Measurements from ENCODE around the gene LSG1.

The LSG1 gene

GRCh38 chr3:194671900-194672808 is at the start of gene LSG1:
LSG1 (minus strand) TSS chr3:194672191; CDS start chr3:194672162, 29 bp downstream.
- H3K36me3 Mint-ChIP-seq, result peaks cover 25% of the 10 kb centered on the region
- peak; percentile 95 for ATAC-seq
- peak within 1 kb of the TSS; percentile 99 for H3K27ac Mint-ChIP-seq
- H3K9me3 Mint-ChIP-seq, result no peaks in the 10 kb centered on the region
- no peaks in the 10 kb centered on the region for H3K27me3 Mint-ChIP-seq
- H3K4me1 Mint-ChIP-seq, result peaks cover 36% of the 10 kb centered on the region
- peak within 1 kb of the TSS; percentile 100 for H3K4me3 Mint-ChIP-seq

- H3K4me1 Mint-ChIP-seq, result peaks cover 10% of the 10 kb centered on the region
- no peak overlapping the region for H3K27ac Mint-ChIP-seq
- no peaks in the 10 kb centered on the region for H3K36me3 Mint-ChIP-seq
- H3K27me3 Mint-ChIP-seq, result no peaks in the 10 kb centered on the region
- no peaks in the 10 kb centered on the region for H3K9me3 Mint-ChIP-seq
- H3K4me3 Mint-ChIP-seq, result no peak overlapping the region
- no peak for ATAC-seq
These were observed 48.1 kb upstream of the LSG1 start for GRCh38 chr3:194720048-194720447.

GRCh38 chr3:194718079-194718478 is 46.1 kb upstream of the LSG1 start:
- Mint-ChIP-seq H3K4me3 (no peak overlapping the region), H3K27ac (no peak overlapping the region), H3K27me3 (no peaks in the 10 kb centered on the region), H3K4me1 (peaks cover 7% of the 10 kb centered on the region), H3K36me3 (no peaks in the 10 kb centered on the region), H3K9me3 (no peaks in the 10 kb centered on the region)
- ATAC-seq, result no peak

- H3K27me3 Mint-ChIP-seq, result no peaks in the 10 kb centered on the region
- no peaks in the 10 kb centered on the region for H3K36me3 Mint-ChIP-seq
- peaks cover 5% of the 10 kb centered on the region for H3K4me1 Mint-ChIP-seq
- ATAC-seq, result no peak
- no peak overlapping the region for H3K4me3 Mint-ChIP-seq
- H3K9me3 Mint-ChIP-seq, result no peaks in the 10 kb centered on the region
- H3K27ac Mint-ChIP-seq, result no peak overlapping the region
These were observed 43.2 kb upstream of the LSG1 start for GRCh38 chr3:194715022-194715800.

- Mint-ChIP-seq H3K4me1 (peaks cover 5% of the 10 kb centered on the region), H3K27me3 (no peaks in the 10 kb centered on the region), H3K27ac (no peak overlapping the region), H3K36me3 (no peaks in the 10 kb centered on the region), H3K9me3 (no peaks in the 10 kb centered on the region), H3K4me3 (no peak overlapping the region)
- ATAC-seq, result no peak
These were observed 42.6 kb upstream of the LSG1 start for GRCh38 chr3:194714564-194714963.

GRCh38 chr3:194714137-194714455 is 42.1 kb upstream of the LSG1 start:
- H3K27me3 Mint-ChIP-seq, result no peaks in the 10 kb centered on the region
- H3K4me3 Mint-ChIP-seq, result no peak overlapping the region
- no peaks in the 10 kb centered on the region for H3K9me3 Mint-ChIP-seq
- no peaks in the 10 kb centered on the region for H3K36me3 Mint-ChIP-seq
- no peak for ATAC-seq
- peaks cover 5% of the 10 kb centered on the region for H3K4me1 Mint-ChIP-seq
- H3K27ac Mint-ChIP-seq, result no peak overlapping the region

GRCh38 chr3:194713299-194714136 is 41.5 kb upstream of the LSG1 start:
- no peak for ATAC-seq
- Mint-ChIP-seq H3K4me1 (peaks cover 5% of the 10 kb centered on the region), H3K36me3 (no peaks in the 10 kb centered on the region), H3K9me3 (peaks cover under 1% of the 10 kb centered on the region), H3K27me3 (no peaks in the 10 kb centered on the region), H3K27ac (no peak overlapping the region), H3K4me3 (no peak overlapping the region)

- peaks cover 5% of the 10 kb centered on the region for H3K9me3 Mint-ChIP-seq
- no peaks in the 10 kb centered on the region for H3K27me3 Mint-ChIP-seq
- H3K4me3 Mint-ChIP-seq, result no peak overlapping the region
- no peaks in the 10 kb centered on the region for H3K36me3 Mint-ChIP-seq
- H3K27ac Mint-ChIP-seq, result no peak overlapping the region
- no peaks in the 10 kb centered on the region for H3K4me1 Mint-ChIP-seq
- no peak for ATAC-seq
These were observed 39.9 kb upstream of the LSG1 start for GRCh38 chr3:194711913-194712312.

GRCh38 chr3:194711286-194711685 is 39.3 kb upstream of the LSG1 start:
- H3K27me3 Mint-ChIP-seq, result no peaks in the 10 kb centered on the region
- no peaks in the 10 kb centered on the region for H3K36me3 Mint-ChIP-seq
- no peak overlapping the region for H3K4me3 Mint-ChIP-seq
- no peak overlapping the region for H3K27ac Mint-ChIP-seq
- no peak for ATAC-seq
- peaks cover 5% of the 10 kb centered on the region for H3K9me3 Mint-ChIP-seq
- no peaks in the 10 kb centered on the region for H3K4me1 Mint-ChIP-seq

- no peaks in the 10 kb centered on the region for H3K36me3 Mint-ChIP-seq
- H3K4me1 Mint-ChIP-seq, result no peaks in the 10 kb centered on the region
- H3K9me3 Mint-ChIP-seq, result peaks cover 5% of the 10 kb centered on the region
- ATAC-seq, result no peak
- H3K27ac Mint-ChIP-seq, result no peak overlapping the region
- no peaks in the 10 kb centered on the region for H3K27me3 Mint-ChIP-seq
- no peak overlapping the region for H3K4me3 Mint-ChIP-seq
These were observed 35.2 kb upstream of the LSG1 start for GRCh38 chr3:194707147-194707540.

- Mint-ChIP-seq H3K36me3 (no peaks in the 10 kb centered on the region), H3K27me3 (no peaks in the 10 kb centered on the region)
These were observed 33.8 kb upstream of the LSG1 start for GRCh38 chr3:194705761-194706160.

GRCh38 chr3:194705227-194705626 is 33.2 kb upstream of the LSG1 start:
- ATAC-seq, result no peak
- H3K4me3 Mint-ChIP-seq, result no peak overlapping the region

More at GRCh38 chr3:194705761-194706160, 33.8 kb upstream of the LSG1 start:
- H3K4me1 Mint-ChIP-seq, result no peaks in the 10 kb centered on the region
- H3K4me3 Mint-ChIP-seq, result no peak overlapping the region
- ATAC-seq, result no peak
- H3K27ac Mint-ChIP-seq, result no peak overlapping the region
- H3K9me3 Mint-ChIP-seq, result peaks cover 5% of the 10 kb centered on the region

GRCh38 chr3:194702545-194702944 is 30.6 kb upstream of the LSG1 start:
- Mint-ChIP-seq H3K27ac (no peak overlapping the region), H3K9me3 (peaks cover 3% of the 10 kb centered on the region), H3K27me3 (no peaks in the 10 kb centered on the region), H3K4me3 (no peak overlapping the region), H3K4me1 (no peaks in the 10 kb centered on the region), H3K36me3 (no peaks in the 10 kb centered on the region)
- no peak for ATAC-seq

More at GRCh38 chr3:194705227-194705626, 33.2 kb upstream of the LSG1 start:
- Mint-ChIP-seq H3K4me1 (no peaks in the 10 kb centered on the region), H3K27ac (no peak overlapping the region), H3K27me3 (no peaks in the 10 kb centered on the region), H3K36me3 (no peaks in the 10 kb centered on the region), H3K9me3 (peaks cover 5% of the 10 kb centered on the region)

- Mint-ChIP-seq H3K27ac (peak overlapping the region; percentile 48), H3K36me3 (no peaks in the 10 kb centered on the region), H3K27me3 (no peaks in the 10 kb centered on the region), H3K4me1 (peaks cover 39% of the 10 kb centered on the region), H3K9me3 (peaks cover 7% of the 10 kb centered on the region), H3K4me3 (no peak overlapping the region)
- ATAC-seq, result no peak
These were observed 24.7 kb upstream of the LSG1 start for GRCh38 chr3:194696702-194697101.

Data from stimulated activated memory B cell treated with anti-CD40 and anti-IgM and Interleukin-4, amounts not matched to agents 10 μg/mL and 1 μg/mL and 100 μg/mL, for 72 hours (primary cell).